A673 (cell line): ENCODE data around the gene THRB. TPM values are rescaled to one million over a fixed set of nuclear protein-coding genes. Genes with fewer than 3 reads are reported as not detected.

ENCODE experiments used
- Bru-seq: library from RNA; stranded (reverse); fragments of 400-500 nt; gene quantifications from one replicate; lab custom pipeline; 2021; lab: Mats Ljungman, UMichigan
- BruChase-seq, 2 experiments: library from RNA; stranded (reverse); fragments of 400-500 nt; gene quantifications; one replicate each; lab custom pipeline; 2021; lab: Mats Ljungman, UMichigan
- BruUV-seq: library from RNA; stranded (reverse); fragments of 400-500 nt; replicated peaks from 2 replicates; lab custom pipeline; 2021; lab: Mats Ljungman, UMichigan
- CTCF ChIA-PET: fragments of 300-600 bp; sonication (Branson Sonifier 250); formaldehyde crosslinking; loops from one replicate; lab custom pipeline; 2022; ENCODE audit warnings: antibody characterized with exemption; lab: Charles Lee
- POLR2A ChIA-PET: fragments of 300-600 bp; sonication (Branson Sonifier 250); formaldehyde crosslinking; loops from one replicate; lab custom pipeline; 2022; ENCODE audit warnings: antibody characterized with exemption; ENCODE audit not compliant: low non-redundant PET; lab: Charles Lee
- DNase-seq: peaks from one replicate; pipeline ENCODE4 v3.0.0-alpha.2; 2015; ENCODE audit warnings: low spot score
- H3K27ac ChIP-seq: fragments of 200-600 bp; sonication (generic); 2 replicates; pipeline ENCODE4 v1.5.1; 2016; ENCODE audit warnings: mixed run types, low read depth, mild to moderate bottlenecking, mixed read lengths, antibody characterized with exemption, low read length; ENCODE audit not compliant: poor library complexity, severe bottlenecking
- H3K27me3 ChIP-seq: fragments of 200-600 bp; sonication (generic); replicated peaks from 2 replicates; pipeline ENCODE4 v1.6.1; 2017; ENCODE audit warnings: mixed run types, low read depth, mild to moderate bottlenecking, mixed read lengths, antibody characterized with exemption, low read length; ENCODE audit not compliant: insufficient read depth, poor library complexity
- H3K36me3 ChIP-seq: fragments of 200-600 bp; sonication (generic); 2 replicates; pipeline ENCODE4 v1.6.1; 2016; ENCODE audit warnings: mixed run types, mild to moderate bottlenecking, mixed read lengths, antibody characterized with exemption, low read length; ENCODE audit not compliant: insufficient read depth, poor library complexity, severe bottlenecking
- H3K4me1 ChIP-seq: fragments of 200-600 bp; sonication (generic); 2 replicates; pipeline ENCODE4 v1.6.1; 2017; ENCODE audit warnings: mixed run types, mild to moderate bottlenecking, mixed read lengths, antibody characterized with exemption, low read length; ENCODE audit not compliant: insufficient read depth, poor library complexity, severe bottlenecking
- H3K4me3 ChIP-seq: fragments of 200-600 bp; sonication (generic); 2 replicates; pipeline ENCODE4 v1.5.1; 2016; ENCODE audit warnings: low read depth, mixed run types, mild to moderate bottlenecking, mixed read lengths, low read length; ENCODE audit not compliant: poor library complexity, severe bottlenecking
- H3K9me3 ChIP-seq: fragments of 200-600 bp; sonication (generic); 2 replicates; pipeline ENCODE4 v1.6.1; 2016; ENCODE audit warnings: mixed run types, low read depth, mild to moderate bottlenecking, mixed read lengths, antibody characterized with exemption, low read length; ENCODE audit not compliant: poor library complexity, severe bottlenecking
- CTCF ChIP-seq: fragments of 300-800, 200-600 bp; sonication (generic); conservative IDR thresholded peaks from 2 replicates; pipeline ENCODE4 v1.5.1; 2017; ENCODE audit warnings: low read depth, mild to moderate bottlenecking, antibody characterized with exemption, low read length, moderate library complexity, mixed read lengths
- EZH2 ChIP-seq: fragments of 200-600 bp; sonication (generic); IDR thresholded peaks from 2 replicates; pipeline ENCODE4 v1.6.1; 2017; ENCODE audit warnings: borderline replicate concordance, low read depth, mild to moderate bottlenecking, mixed read lengths, antibody characterized with exemption, low read length; ENCODE audit not compliant: poor library complexity, severe bottlenecking
- intact Hi-C: fragments of 100-400 bp; cut with micrococcal nuclease; formaldehyde crosslinking; loops from one replicate; pipeline ENCODE4 v1.10.0; 2022; ENCODE audit not compliant: unreplicated experiment
- long read RNA-seq: library from polyadenylated mRNA; stranded (forward); transcript quantifications from one replicate; pipeline ENCODE4 v2.0.0, GENCODE V29; 2022
- total RNA-seq: library from RNA; stranded (reverse); gene quantifications from 2 replicates; pipeline ENCODE4 v1.2.3, GENCODE V29; 2021

Gene THRB
- 0.11 and 0.22 TPM in 2 replicates for total RNA-seq
- Bru-seq, nascent RNA, result percentile 12 among the genes with signal in this experiment
- percentile 14 among the genes with signal in this experiment for BruChase-seq, experiment 1, labeled RNA remaining after a 2-hour chase
- BruChase-seq, experiment 2, labeled RNA remaining after a 6-hour chase, result percentile 11 among the genes with signal in this experiment
- long read RNA-seq, result 0 reads

- intact Hi-C loops, result loop anchor here (1.0 to 10.0 kb wide), 2 partner anchors 230 to 495 kb away; no protein-coding TSS in a partner anchor
- H3K4me1 ChIP-seq, result peaks cover 11% of the 10 kb centered on the region
- TF ChIP-seq CTCF (peak; percentile 28; the same call in 1 of the 2 replicates), EZH2 (peak; percentile 58)
- ChIA-PET CTCF (no interaction called here), POLR2A (no interaction called here)
- no TSS peak for BruUV-seq
- DNase-seq, result peak; percentile 56
- peak within 1 kb of the TSS; percentile 46 for H3K4me3 ChIP-seq
- H3K9me3 ChIP-seq, result no peaks in the 10 kb centered on the region
- no peak within 1 kb of the TSS for H3K27ac ChIP-seq
- no peaks in the 10 kb centered on the region for H3K36me3 ChIP-seq
- H3K27me3 ChIP-seq, result peaks cover 53% of the 10 kb centered on the region
Observed at GRCh38 chr3:24494618-24495325, at the start of gene THRB. Gene THRB (minus strand): TSS chr3:24494850.

GRCh38 chr3:24541935-24542334, 47.3 kb upstream of the THRB start:
- intact Hi-C loops, result no loop called here
- no peak for TF ChIP-seq EZH2
- no peak for TF ChIP-seq CTCF
- H3K9me3 ChIP-seq, result no peaks in the 10 kb centered on the region
- no peaks in the 10 kb centered on the region for H3K36me3 ChIP-seq
- DNase-seq, result no peak
- no peak overlapping the region for H3K4me3 ChIP-seq
- no peaks in the 10 kb centered on the region for H3K4me1 ChIP-seq
- POLR2A ChIA-PET, result no interaction called here
- no TSS peak for BruUV-seq
- CTCF ChIA-PET, result no interaction called here
- no peaks in the 10 kb centered on the region for H3K27me3 ChIP-seq
- H3K27ac ChIP-seq, result no peak overlapping the region

- Histone ChIP-seq H3K9me3 (no peaks in the 10 kb centered on the region), H3K36me3 (no peaks in the 10 kb centered on the region), H3K4me3 (no peak overlapping the region), H3K27ac (no peak overlapping the region), H3K27me3 (no peaks in the 10 kb centered on the region), H3K4me1 (no peaks in the 10 kb centered on the region)
- POLR2A ChIA-PET, result no interaction called here
- no peak for DNase-seq
- no TSS peak for BruUV-seq
- CTCF ChIA-PET, result no interaction called here
- no peak for TF ChIP-seq EZH2
- no peak for TF ChIP-seq CTCF
- intact Hi-C loops, result no loop called here
Observed at GRCh38 chr3:24540821-24541220, 46.2 kb upstream of the THRB start.
